ENCODE measurements around the gene NEDD4L.

NEDD4L gene

DNA sequence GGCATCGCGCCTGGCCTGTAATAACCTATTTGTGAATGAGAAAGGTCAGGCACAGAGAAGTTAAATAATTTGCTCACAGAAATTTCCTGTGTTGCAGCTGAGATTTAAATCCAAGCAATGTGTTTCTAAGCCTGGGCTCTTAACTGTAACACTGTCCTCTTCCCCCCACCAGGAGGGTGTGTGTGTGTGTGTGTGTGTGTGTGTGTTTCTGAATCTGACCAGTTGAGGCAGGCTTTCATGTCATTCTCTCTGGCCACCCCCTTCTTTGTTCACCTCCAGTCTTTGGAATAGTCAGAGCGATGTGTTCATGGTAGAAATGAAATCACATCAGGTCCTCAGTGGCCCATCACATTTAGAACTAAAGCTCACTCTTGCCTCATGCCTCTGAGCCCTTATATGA, 81.2 kb downstream of the NEDD4L start:
- DNase-seq: no peak

DNA sequence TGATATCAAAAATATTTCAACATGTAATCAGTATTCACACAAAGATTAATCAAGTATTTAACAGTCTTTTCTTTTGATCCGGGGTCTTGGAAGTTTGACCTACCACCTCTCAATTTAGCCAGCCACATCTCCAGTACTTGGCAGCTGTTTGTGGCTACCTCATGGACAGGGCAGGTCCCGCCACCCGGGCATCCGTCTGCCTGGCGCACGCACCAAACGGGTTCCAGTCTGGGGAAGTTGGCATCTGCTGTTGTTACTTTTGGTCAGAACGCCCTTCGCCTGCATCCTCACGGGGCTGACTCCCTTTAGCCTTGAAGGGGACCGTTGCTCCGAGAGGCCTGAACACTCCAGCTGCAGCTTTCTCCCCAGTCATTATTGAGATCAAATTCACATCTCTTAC, 81.7 kb downstream of the NEDD4L start:
- DNase-seq: no peak

DNA sequence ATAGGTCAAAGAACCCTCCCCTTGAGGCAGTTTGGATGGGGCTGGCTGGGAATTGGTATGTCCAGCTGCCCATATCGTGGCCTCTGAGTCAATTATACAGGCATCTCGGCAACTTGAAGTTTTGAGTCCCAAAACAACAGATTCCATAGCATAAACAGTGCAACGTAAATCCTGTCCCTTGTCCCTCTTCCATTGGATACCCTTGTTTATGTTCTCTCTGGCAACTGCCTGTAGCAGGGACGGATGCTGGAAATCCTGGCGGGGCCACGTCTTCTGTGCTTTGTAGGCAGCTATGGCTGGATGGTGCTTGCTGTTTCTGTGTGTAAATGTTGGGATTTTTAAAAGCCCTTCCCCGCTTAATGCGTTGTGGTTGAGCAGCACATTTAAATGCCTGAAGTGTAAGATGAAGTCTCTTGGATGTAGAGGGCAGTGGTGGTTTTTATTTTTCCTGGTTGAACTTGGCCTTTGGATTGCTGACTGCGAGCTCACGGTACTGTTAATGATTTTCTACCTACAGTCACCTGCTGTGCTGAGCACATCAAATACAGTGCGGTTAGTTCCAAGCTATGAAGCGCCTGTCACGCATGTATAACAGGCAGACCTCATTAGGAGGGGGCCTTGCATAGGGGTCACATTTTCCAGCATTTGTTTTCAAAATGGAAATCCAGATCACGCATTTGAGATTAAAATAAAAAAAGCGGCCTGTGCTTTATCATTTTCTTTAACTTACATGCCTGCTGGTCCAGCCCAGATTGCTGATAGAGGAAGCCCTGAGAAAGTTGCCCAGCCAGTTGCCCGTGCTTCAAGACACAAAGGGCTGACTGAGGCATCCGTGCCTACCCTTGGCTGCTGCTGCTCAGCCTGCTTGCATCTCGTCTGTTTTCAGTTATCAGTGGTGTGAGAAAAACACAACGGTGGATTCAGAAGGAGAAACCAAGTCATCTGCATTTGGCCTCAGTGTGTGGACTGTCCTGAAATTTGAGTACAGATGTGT, 84.7 kb downstream of the NEDD4L start:
- DNase-seq: no peak

DNA sequence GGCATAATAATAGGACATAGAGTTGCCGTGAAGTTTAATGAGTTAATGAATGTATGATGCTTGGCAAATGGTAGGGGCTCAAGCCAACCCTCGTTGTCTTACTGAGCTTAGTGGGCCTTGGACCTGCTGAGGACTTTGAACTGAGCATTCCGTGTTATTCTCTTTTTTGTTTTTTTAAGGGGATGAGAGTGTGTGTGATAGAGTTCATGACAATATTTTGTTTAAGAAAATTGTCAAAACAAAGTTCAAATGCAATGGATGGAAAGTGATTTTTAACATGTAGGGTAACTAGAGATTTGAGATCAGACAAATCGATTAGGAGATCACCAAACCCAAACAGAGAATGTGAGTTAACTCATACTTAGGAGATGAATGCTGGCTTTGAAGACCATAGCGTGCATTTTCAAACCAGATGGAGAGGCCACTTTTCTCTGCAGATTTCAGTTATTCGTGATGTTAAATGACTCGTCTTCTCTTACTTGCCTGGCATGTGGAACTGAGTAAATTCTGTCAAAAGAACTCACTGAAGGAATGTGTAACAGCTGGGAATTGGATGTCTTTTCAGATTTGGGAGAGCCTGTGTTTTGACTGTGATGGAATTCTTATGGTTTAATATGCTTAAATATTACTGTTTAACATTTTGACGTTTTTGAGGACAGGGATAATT, 88.7 kb downstream of the NEDD4L start:
- peak; percentile 7 for DNase-seq

DNA sequence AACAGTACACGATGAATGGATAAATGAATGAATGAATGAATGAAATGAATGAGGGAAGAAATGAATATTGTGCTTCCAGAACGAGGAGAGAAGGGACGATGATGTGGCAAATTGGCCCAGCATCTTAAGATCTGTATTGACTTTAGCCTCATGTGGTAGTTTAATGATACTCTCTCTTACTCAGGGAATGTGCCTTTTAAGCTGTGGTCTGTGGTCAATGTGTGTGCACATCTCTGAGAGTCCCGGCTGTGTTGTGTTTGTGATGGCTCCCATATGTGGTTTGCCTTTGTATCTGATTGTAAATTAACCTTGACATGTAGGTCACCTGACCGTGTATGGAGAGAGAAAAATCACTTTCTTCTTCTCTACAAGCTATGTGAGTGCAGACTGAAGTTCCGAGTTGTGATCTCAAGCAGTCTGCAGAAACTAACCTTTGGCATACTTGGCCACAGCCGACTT, 91.2 kb downstream of the NEDD4L start:
- DNase-seq: peak; percentile 74

DNA sequence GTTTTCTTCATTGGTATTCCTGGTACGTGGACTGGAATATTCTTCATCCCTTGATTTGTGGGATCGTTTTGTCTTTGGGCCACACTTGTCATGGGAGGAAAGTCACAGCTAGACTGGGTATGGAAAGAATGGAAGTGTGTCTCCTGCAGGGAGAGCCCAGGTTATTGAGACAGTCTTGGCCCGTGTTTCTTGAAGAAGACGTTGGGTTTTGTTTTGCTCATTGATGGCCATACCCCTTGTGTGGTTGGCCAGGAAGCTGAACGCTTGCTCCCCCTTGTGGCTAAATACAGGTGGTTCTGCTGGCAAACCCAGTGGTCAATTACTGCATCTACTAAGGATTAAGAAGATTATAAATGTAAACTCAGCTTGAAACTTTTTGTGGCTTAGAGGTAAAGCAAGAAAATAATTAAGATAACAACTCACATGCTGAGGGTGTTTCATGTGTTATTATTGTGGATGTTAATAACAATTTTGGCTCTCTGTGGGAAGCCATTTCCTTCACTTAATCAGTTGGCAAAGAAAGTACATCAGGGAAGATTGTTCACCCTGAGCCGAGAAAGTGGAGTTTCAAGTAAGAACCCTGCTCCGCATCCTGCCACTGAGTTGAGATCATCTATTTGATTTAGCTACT, 91.8 kb downstream of the NEDD4L start:
- DNase-seq: peak; percentile 64

DNA sequence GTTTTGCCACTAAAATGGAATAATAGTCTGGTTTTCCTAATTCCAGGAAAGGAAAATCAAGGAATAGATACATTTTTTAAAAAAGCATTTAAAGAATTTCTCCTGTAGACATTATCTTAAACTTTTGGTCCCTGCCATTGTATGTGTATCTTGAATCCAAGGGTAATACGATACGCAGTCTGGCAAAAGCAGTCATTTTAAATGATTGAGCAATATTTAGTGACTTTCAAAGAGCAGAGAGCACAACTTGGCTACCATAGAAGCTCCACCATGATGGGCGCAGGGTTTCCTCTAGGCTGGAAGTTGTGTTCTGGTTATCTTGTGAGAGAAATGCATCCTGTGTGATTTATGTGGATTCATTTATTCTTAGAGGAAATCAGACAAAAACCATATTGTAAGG, 92.9 kb downstream of the NEDD4L start:
- no peak for DNase-seq

DNA sequence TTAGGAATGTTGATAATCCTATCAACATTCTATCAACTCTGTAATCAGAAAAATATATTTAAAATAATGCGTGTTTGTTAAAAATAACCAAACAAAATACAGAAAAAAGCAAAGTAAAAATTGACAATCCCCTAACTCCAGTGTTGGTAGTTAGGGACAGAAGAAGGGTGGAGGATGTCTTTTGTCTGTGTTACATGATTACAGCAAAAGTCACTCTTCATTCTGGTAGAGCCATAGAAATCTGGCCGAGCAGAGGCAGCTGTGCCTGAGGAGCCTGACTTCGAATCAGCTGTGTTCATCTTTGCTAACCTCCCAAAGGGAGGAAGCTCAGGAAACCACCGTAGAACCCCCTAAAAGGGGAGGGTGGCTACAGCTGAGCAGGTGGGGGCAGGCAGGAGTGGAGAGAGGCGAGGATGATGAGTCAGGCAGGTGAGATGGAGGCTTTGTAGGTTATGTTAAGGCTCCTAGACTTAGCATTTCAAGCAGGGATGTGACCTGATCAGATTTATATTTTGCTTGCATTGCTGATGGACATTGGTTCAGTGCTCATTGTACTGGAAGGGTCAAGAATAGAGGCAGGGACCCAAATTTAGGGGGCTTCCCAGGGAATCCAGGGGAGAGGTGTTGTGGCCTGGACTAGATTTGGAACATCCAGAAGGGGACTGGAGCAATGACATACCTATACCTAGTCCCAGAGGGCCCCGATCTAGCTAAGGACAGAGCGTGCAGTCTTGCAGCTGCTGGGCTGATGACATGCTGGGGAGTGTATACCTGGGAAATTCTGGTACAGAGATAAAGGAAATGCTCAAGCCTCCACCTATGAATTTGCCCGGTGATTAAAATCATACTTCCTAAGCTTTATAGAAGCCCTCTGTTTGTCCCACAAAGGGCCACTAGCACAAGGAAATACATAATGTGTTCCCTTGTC, 95.7 kb downstream of the NEDD4L start:
- no peak for DNase-seq

DNA sequence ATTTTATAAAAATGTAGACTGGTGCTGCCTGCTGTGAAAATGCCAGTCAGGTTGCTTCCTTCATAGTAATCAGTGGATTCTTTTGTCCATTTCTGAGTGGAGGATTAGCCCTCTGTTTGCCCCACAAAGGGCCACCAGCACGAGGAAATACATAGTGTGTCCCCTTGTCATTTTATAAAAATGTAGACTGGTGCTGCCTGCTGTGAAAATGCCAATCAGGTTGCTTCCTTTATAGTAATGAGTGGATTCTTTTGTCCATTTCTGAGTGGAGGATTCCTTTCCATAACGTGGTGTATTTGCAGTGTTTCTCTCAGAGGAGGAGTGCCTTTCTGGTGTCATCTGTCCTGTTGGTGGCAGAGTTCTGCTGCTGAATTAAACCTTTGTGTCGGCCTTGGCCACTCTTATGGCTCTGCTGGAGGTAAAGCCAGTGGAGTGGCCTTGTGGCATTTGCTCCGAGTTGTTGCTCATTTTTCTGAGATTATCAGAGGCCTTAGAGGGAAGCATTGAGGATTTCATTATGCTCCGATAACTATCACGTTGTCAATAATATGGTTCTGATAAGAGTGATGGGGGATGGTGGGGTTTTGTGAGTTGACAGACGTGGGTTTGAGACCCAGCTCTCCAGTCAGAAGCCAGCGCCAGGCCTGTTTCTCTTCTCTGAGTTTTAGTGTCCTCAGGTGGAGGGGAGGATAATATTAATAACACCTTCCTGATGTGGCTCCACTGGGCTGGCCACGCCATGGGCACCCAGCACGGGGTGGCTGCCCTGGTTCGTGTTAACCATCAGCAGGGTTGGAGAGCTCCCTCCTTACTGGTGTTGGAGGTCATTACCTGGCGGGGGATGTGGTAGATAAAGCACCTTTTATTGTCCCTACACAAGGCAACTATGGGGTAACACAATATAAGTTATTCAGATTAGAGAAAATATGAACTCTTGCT, 96.6 kb downstream of the NEDD4L start:
- DNase-seq: no peak

DNA sequence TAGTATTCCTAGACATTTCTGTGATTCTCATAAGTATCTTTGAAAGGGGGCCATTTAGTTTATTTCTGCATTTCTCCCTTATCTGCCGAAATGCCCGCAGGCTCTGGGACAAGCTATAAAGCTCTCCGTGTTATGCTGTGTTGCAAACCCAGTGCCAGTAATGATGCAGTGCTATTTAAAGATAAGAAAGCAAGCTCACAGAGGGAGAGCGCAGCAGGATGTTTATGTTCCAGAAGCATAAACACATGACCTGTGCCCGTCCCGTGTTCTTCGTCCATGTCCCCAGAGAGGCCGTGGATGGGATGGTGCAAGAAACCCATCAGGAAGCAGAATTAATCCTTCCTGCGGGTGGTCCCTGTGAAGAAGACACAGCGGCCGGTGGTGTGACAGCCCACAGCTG, 99.4 kb downstream of the NEDD4L start:
- DNase-seq: no peak

DNA sequence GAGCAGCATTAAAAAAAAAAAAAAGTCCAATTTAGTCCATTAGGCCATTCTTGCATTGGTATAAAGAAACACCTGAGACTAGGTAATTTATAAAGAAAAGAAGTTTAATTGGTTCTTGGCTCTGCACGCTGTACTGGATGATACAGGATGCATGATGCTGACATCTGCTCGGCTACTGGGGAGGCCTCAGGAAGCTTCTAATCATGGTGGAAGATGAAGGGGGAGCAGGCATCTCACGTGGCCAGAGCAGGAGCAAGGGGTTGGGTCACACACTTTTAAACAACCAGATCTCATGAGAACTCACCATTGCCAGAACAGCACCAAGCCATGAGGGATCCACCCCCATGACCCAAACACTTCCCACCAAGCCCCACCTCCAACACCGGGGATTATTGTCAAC, 100.1 kb downstream of the NEDD4L start:
- no peak for DNase-seq

DNA sequence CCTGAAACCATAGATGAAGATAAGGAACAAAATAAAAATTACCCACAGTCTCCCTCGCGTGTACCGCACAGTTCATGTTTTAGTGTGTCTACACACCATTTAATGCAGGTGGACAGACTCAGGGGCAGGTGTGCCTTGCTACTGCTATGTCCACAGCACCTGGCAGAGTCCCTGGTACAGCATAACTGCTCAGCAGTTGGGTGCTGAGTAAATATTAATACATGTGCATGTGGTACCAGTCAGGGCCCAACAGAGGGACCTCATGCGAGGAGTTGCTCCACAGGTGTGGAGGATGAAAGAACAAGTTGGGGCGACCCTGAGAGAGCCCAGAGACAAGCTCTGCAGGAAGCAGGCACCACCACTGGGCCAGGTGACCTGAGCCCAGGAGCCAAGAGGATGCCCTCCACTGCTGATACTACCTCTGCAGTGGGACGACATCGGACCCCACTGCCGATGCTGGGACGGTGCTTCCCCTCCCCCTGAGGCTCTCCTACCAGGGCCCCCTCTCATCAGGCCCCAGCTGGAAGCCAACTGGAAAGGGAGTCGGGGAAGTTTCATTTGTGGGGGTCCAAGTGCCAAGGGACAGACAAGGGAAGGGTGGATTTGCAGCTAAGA, 100.8 kb downstream of the NEDD4L start:
- DNase-seq: no peak

DNA sequence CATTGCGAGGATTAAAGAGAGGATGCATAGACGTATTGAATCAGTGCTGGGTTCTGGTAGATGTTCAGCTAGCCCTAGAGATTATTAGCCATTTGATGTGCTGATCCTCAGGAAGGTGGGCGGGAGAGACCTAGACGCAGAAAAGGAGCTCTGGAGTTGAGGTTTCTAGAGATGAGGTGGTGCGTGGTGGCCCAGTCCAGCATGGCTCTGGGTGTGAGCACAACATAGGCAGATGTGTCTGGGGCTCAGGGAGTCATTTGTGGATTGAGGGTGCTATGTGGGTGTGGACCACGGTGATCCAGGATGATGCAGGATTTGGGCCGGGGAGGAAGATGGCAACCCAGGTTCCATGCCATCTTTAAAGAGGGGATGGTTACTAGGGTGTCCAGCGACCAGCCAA, 102.1 kb downstream of the NEDD4L start:
- no peak for DNase-seq

DNA sequence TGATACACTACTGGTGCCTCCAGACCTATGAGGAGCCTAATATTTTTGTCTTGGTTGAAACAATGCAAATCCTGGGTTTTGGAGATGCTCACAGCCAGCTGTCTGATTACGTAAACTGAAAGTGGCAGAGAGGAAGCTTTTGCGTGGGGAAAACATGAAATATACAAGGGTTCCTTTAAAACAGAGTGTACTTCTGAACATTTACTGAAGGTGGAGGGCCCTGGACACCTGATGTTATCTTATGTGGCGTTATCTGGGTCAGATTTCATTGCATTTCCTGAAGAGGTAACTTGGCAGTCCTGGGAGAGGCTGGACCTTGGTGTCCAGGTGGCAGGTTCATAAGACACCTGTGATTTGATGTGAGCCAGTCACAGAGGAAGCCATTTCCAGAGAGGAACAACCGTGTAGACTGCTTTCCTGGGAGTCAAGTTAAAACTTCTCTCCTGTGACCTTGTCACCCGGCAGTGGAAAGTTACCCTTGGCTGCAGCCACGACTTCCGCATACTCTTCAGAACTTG, 105.0 kb downstream of the NEDD4L start:
- no peak for DNase-seq

DNA sequence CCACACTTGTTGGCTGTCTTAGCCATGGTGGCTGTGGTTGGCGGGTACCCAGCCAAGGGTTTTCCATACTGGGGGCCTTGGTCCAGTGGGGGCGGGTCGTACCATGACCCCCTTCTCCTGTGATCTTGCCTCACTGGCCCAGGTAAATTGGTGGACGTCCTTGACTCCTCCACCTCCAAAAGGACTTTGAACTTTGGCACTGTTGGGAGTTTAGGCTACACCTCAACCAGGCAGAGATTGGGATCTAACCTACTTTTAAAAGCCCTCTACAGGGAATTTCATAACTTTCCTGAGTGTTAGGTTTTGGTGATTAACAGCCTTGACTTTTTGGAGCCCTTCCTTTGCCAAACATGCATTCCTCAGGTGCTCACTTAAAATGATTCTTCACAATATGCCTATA, 106.7 kb downstream of the NEDD4L start:
- DNase-seq: no peak

DNA sequence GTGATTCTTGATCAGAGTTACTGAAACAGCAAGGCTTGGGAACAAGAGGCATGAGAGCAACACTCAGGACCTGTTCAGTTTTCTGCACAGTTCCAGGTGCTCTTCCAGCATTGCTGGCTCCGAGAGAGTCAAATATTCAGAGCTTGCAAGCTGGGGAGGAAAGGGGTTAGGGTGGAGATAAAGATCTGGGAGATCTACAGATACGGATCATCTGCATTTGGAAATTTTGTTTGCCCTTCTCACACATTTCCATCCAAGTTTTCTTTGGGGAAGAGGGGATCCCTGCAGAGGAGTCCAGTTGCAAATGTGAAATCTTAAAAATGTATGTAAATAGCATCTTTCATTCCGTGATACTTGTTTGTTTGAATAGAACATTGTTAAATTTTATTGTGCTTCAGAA, 108.2 kb downstream of the NEDD4L start:
- DNase-seq: no peak

DNA sequence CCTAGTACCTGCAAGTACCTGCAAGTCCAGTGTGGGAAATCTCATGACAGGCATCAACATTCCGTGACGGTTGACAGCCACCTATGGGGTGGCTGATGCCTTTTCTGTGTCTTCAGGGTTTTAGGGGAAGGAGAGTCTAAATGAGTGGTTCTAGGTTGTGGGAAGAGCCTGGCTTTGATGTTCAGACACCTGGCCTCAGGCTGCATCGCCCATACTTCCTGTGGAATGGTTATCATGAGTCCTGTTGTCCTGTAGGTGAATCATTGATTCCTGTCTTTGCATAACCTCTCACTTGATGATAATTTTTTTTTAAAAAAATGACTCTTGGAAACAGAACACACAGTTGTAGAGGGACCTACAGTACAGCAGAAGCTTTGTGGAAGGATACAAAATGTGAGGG, 108.9 kb downstream of the NEDD4L start:
- DNase-seq: no peak

DNA sequence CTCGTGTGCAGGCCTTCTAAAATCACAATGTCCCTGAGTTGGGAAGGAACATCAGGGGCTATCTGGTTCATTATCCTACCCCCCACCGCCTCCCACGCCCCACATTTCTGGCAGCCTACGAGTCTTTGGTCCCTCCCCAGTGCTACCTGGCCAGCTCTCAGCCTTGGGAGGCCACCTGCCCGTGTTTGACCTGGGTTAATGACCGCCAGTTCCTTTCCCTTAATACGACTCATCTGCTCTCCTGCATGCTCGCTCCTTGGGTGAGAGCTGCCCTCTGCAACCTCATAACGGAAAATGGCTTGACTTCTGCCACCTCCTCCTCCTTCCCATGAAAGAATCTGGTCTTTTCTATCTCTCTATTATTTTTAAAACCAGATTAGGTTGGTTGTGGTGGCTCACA, 112.5 kb downstream of the NEDD4L start:
- no peak for DNase-seq

DNA sequence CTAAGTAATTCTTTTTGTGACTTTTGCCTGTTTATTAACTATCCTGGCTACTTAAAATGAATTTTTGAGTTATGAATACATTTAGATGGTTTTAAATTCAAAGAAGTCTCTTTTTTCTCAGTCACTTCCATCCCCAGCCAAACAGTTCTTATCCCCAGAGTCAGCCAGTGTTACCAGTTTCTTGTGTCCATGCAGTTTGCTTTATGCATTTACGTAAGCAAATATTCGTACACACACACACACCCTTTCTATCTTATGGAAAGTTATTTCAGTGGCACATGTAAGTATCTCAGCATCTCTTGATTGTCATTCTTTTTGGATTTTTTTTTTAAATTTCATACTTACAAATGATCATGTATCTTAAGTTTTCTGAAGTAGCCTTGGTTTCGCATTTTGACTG, 113.2 kb downstream of the NEDD4L start:
- DNase-seq: no peak

DNA sequence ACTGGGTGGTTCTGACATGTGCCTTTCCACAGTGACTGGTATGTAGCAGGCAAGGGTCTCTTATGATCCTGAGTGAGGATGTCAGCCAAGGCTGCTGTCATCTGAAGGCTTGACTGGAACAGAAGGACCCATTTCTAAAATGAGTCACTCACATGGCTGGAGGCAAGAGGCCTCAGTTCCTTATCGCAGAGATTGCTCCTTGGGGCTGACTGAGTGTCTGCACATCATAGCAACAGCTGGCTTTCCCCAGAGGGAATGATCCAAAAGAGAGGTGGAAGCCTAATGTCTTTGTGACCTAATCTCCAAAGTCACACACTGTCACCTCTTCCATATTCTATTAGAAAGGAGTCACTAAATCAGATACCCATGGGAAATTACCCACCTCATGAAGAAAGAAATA, 114.0 kb downstream of the NEDD4L start:
- DNase-seq: no peak

DNA sequence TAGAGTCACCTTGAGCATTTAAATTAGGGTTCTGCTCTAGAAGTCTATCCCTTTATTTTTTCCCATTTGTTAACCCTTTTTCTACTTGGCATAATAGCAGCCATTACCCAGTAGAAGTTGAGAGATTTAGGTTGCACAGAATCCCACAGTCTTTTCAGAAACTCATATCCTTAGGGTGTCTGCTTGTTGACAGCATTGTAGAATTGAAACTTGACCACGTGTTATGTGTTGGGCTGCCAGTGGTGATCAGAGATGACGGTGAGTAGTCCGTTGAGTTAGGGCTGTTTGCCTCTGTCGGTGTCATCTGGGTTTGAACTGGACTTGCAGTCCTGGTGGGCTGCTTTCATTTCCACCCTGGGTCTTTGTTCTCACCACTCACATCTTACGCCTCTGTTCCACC, 114.4 kb downstream of the NEDD4L start:
- no peak for DNase-seq
